NCI-H1105 treated with DMSO at 0.1 percent for 48 hours (cell line): ENCODE results near the gene CGB1.

Source experiments
- DNase-seq: peaks from one replicate; lab custom pipeline; 2025; lab: John Stamatoyannopoulos, UW

Gene CGB1

DNA sequence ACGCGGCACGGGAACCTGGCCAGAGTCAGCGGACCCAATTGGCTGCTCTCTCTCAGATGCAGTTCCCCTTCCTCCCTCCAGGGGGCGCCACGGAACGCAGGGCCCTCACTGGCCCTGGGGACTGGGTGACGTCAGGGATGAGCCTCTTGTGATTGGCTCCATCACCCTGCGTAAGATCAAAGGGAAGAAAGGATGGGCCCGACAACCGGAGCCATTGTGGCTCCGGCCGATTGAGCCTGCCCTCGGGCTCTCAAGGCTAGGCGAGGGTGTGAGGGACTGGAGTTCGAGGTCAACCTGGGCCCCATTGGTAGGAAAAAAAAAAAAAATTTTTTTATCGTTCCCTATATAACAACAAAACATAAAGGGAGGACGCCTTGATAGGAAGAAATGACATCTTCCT, at the start of gene CGB1:
Gene CGB1, minus strand, starts transcription at position 81 of the 400 bp plus-strand sequence. CDS start 184 bp downstream, outside the sequence.
- DNase-seq, result peak; percentile 7

DNA sequence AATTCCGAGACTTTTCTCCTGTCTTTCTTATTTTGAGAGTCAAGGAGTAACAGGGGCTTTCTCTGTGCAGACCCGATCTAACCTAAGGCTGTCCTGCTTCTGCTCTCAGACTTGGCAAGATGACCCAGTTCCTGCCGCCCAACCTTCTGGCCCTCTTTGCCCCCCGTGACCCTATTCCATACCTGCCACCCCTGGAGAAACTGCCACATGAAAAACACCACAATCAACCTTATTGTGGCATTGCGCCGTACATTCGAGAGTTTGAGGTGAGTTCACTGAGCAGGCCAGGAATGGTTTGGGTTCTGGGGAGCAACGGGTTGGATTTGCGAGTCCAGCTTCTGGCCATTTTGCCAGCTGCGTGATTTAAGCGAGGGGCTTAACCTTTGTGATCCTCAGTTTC, 49.6 kb upstream of the CGB1 start:
- no peak for DNase-seq

DNA sequence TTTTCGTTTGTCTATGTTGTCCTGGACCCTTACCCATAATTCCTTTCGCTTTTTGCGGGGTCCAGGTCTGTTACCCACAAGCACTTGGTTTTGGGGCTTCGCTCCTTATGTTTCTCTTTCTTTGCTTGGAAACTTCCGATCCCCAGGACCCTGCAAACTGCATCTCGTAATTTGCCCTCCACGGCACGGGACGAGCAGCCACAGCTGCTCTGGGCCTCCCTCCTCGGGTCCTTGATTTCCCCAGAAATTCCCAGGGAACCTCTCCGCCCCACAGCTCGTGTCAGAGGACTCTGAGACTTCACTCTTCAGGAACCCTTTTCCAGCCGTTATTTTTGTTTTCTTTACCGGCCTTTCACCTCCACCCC, 49.2 kb upstream of the CGB1 start:
- no peak for DNase-seq

DNA sequence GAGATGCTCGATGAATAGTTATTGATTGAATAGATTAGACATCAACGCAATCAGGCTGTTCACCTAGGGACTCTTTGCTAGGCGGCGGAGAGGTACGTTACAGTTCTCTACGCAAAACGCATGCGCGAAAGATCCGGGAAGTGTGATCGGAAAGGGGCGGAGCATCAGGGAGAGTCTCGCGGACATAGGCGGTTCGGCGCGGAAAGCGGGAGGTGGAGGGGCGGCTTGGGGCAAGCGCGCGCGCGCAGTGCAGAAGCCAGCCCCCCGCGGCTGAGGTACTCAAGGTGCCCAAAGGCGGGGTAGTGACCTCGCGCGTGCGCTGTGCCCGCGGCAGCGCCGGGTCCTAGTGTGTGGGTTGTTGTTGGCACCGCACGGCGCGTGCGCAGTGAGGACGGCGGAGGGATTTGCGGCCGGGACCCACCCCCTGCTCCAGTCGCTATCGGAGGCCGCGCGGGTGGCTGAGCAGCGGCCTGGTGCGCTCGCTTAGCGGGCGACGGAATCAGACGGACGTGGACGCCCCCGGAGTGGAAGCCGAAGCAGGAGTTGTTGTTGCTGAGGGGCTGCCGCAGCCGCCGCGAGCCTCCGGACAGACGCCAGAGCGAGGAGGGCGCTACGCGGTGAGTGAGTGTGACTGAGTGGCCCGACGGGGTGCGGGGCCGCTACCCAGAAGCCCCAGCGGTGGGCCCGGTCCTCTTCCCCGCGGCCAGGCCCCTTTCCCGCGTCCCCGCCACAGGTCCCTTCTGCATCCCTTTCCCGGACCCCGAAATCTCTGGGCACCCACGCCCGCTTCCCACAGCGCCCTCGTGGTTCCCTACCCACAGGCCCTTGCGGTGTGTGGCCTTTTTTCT, 48.5 kb upstream of the CGB1 start, which contains the start of gene SNRNP70:
Gene SNRNP70, plus strand, starts transcription at position 432 of the 848 bp plus-strand sequence. CDS start 964 bp downstream, outside the sequence.
- DNase-seq, result peak; percentile 99

DNA sequence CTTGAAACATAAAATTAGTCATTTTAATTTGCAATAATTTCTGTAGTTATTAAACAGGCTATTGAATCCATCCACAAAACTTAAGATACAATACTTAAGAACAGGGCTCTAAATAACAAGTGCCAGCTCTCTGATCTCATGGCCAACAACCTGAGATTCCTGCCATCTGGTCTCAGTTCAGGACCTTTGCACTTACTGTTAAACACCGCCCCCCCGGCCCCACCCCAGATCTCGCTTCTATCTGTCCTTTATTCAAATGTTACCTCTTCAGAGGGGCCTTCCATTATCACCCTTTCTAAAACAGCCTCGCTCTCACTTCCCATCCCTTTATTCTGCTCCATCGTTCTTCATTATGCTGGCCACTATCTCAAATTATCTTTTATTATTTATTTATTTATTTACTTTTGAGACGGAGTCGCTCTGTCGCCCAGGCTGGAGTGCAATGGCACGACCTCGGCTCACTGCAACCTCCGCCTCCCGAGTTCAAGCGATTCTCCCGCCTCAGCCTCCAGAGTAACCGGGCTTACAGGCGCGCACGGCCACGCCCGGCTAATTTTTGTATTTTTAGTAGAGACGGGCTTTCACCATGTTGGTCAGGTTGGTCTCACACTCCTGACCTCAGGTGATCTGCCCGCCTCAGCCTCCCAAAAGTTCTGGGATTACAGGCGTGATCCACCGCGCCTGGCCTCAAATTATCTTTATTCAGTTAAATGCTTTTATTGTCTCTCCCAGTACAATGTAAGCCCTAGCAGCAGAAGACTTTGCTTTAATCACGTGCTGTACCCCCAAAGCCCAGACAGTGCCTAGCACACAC, 47.7 kb upstream of the CGB1 start:
- no peak for DNase-seq

DNA sequence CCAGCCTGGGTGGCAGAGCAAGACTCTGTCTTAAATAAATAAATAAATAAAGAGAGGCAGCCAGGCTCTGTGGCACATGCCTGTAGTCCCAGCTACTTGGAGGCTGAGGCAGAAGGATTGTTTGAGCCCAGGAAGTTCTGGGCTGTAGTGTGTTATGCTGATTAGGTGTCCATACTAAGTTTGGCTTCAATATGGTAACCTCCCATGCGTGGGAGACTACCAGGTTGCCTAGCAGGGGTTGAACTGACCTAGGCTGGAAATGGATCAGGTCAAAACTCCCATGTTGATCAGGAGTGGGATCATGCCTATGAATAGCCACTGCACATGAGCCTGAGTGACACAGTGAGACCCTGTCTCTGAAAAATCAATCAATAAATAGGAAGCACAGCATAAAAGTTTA, 44.6 kb upstream of the CGB1 start:
- DNase-seq, result no peak

DNA sequence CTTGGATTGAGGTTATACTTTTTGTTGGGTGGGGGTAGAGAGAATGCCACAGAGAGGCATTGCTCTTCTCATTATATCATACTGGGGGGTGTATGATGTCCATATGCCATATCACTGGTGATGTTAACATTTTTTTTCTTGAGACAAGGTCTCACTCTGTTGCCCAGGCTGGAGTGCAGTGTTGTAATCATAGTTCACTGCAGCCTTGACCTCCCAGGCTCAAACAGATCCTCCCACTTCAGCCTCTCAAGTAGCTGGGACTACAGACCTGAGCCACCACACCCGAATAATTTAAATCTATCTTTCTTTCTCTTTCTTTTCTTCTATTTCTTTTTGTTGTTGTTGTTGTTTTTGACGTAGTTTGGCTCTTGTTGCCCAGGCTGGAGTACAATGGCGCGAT, 43.7 kb upstream of the CGB1 start:
- no peak for DNase-seq

DNA sequence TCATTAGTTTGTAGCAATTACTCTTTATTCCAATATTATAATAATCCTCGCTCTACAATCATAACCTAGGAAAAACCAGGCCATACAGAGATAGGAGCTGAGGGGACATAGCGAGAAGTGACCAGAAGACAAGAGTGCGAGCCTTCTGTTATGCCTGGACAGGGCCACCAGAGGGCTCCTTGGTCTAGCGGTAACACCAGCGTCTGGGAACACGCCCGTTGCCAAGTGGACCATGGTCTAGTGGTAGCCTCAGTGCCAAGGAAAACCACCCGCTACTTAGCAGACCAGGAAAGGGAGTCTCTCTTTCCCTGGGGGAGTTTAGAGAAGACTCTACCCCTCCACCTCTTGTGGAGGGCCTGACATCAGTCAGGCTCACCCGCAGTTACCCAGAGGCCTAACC, 38.2 kb upstream of the CGB1 start:
- peak; percentile 51 for DNase-seq

DNA sequence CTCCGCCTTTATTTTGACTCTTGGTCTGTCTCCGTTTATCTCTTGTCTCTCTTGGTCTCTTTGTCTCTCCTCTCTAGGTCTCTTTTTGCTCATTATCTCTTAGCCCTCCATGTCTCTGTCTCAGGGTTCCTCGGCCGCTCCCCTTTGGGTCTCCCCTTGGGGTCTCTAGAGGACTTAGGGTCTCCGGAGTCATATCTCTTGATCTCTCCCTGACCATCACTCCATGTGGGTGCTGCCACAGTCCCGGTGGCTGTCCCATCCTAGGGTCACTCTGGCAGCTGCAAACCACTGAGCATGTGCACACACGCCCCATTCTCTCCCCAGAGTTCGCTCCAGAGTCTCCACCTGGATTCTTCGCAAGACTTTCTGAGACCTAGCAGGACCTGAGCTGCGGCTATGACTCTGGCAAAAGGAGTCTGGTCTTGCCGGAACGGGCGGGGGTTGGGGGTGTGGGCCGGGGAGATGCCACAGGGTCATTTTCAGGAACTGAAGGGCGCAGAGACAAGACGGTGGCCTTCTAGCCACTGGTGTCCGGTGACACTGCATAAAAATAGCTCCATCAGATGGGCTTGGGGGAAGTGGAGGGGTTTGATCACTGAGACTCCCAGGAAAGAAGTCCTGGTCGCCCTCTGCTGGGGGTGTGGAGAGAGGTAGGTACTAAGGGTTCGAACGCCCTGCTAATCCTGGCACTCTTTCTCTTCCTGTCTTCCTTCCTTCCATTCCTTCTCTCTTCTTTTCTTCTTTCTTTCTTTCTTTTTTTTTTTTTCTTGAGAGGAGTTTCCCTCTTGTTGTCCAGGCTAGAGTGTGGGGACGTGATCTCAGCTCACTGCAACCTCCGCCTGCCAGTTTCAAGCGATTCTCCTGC, 37.1 kb upstream of the CGB1 start:
- peak; percentile 29 for DNase-seq

DNA sequence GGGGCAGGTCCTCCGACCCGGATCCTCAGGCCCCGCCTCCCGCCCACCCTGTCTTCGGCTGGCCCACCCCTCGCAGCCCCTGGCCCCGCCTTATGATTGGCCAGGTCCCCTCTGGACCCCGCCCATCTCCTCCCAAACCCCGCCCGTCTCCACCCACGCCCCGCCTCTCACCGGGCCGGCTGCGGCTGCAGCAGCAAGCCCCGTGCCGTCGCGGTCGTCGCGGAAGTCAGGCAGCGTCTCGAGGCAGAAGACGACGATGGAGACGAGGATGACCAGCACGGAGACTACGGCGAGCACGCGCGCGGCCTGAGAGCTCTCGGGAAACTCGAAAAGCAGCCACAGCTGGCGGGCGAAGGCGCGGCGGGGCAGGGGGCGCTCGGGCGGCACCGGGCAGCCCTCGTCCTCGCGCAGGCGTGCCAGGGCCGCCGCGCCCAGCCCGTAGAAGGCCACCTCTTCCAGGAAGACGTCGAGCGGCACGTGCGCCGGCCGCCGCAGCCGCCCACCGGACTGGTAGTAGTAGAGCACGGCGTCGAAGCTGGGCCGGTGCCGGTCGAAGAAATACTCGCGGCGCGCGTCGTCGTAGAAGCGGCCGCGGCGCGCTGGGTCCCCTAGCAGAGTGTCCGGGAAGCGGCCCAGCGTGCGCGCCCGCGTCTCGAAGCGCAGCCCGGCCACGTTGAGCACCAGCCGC, 35.3 kb upstream of the CGB1 start:
- DNase-seq, result no peak

DNA sequence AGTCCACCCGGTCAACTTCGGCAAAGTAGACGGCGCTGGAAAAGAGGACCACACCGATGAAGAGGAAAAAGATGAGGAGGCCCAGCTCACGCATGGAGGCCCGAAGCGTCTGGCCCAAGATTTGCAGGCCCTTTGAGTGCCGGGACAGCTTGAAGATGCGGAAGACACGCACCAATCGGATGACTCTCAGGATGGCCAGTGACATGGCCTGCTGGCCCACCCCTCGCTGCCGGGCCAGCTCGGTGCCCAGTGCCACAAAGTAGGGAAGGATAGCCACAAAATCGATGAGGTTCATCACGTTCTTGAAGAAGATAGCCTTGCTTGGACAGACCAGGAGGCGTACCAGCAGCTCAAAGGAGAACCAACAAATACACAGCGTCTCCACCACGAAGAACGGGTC, 33.7 kb upstream of the CGB1 start:
- no peak for DNase-seq

DNA sequence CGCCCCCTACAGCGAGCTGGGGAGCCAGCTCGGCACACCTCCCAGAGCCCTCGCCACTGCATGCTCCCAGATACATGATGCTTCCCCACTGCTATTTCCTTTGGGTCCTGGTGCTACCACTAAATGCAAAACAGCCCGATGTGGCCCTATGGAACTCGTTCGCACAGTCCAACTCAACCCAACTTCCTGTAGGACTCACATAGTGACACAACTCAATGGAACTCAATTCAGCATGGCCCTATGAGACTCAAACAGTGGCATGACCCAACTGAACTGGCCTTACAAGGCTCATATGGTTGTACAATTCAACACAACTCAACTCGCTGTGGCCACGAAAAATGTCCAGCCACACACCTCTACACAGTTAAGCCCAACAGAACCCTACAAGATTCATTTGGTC, 32.3 kb upstream of the CGB1 start:
- DNase-seq, result no peak

DNA sequence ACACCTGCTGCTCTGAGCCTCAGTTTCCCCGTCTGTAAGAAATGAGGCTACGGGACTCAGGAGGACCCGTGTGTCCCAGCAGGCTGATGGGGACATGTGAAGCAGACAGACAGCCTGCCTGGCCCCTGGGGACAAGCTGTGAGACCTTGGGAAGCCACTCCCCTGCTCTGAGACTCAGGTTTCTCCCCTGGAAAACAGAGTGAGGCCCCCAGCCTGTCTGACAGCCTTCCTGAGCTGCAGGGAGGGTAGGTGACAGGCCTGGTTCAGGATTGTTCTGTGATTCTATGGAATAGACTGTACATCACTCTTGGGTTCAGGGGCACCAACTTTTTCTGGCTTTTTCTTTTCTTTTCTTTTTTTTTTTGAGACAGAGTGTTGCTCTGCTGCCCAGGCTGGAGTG, 30.9 kb upstream of the CGB1 start:
- DNase-seq, result no peak

DNA sequence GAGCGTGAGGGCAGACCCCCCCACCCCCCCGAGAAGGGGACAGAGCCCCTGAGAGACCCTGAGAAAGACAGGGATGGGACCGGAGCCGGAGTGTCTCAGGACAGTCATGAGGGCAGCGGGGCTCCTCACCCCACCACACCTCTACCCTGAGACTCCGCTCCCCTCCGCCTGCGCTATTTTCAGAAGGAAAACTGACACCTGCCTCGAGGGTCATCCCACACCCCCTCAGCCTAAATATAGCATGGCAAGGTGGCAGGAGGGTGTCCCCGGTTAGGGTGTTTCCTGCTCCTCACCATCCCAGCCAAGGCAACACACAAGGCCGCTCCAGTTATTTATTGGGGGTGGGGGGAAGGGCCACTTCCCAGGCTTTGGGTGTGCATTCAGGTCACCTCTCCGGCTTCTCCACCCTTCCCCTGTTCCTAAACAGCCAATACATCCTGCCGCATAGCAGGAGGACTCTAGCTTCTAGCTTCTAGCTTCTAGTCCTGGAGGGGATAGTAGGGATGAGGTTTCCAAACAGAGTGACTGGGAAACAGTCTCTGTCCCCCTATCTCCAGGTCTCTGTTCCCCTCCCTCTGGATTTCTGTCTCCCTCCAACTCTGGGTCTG, 29.3 kb upstream of the CGB1 start:
- no peak for DNase-seq

DNA sequence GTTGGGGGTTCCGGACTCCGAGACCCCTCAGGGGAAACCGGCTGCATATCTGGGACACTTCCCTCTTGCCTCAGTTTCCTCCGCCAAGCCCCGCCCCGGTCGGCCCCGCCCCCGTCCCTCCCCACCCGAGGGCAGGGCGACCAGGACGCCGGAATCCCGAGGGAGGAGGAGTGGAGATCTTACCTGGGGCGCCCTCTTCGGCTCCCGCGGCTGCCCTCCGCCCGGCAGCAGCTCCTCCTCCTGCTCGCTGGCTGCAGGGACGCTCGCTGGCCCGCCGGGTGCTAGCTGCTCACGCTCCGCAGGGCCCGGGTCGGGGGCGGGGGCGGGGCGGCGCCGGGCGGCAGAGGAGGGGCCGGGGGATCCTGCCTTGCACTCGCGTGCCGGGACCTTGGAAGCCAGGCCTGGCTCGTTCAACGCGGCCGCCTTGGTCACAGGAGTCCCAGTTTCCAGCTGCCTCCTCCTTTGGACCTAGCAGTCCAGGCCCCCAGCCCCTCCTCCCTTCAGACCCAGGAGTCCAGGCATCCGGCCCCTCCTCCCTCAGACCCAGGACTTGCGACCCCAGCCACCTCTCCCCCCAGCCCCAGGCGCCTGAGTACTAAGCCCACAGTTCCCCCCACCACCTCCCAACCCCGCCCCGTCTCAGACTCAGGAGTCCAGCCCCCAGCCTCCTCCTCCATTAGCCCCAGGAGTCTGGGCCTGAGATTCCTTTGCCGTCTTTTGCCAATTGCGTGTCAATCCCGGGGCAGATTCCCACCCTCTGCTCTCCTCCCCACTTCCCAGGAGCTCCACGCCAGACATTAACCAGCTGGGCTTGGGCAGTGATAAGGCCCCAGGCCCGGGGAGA, 28.3 kb upstream of the CGB1 start, which contains the start of gene NTF4:
Gene NTF4, minus strand, starts transcription at position 51 of the 844 bp plus-strand sequence. CDS start 2,821 bp downstream, outside the sequence.
- no peak for DNase-seq

DNA sequence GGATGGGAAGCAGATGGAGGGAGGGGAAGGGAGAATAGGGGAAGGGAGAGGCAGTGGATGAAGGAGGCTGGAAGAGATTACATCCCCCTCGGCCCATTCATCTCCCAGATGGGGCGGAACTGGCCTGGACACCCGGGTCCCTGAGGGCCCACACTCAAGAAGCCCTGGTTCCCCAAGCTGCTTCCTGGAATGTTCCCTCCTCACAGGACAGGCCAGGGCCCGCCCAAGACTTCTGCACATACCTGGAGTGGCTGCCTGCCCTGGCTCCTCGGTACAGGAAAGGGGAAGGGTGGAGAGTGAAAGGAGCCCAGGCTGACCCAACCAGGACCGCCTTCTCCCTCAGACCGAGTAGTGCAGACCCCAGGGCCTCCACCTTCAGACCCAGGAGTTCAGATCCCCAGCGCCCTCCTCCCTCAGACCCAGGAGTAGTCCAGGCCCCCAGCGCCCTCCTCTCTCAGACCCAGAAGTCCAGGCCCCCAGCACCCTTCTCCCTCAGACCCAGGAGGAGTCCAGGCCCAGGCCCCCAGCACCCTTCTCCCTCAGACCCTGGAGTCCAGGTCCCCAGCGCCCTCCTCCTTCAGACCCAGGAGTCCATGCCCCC, 27.4 kb upstream of the CGB1 start:
- no peak for DNase-seq

DNA sequence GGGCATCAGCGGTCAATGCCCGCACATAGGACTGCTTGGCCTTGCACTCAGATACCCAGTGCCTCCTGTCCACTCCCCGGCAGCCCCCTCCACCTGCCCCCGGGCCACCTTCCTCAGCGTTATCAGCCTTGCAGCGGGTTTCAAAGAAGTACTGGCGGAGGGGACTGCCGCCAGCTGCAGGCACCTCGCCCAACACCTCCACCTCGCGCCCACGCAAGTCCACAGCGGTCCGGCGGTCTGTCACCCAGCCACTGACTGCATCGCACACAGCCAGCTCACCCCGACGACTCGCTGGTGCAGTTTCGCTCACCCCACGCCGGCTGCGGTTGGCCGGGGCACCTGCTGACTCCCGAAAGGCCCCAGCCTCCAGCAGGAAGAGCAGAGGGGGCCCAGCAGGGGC, 24.8 kb upstream of the CGB1 start:
- no peak for DNase-seq

DNA sequence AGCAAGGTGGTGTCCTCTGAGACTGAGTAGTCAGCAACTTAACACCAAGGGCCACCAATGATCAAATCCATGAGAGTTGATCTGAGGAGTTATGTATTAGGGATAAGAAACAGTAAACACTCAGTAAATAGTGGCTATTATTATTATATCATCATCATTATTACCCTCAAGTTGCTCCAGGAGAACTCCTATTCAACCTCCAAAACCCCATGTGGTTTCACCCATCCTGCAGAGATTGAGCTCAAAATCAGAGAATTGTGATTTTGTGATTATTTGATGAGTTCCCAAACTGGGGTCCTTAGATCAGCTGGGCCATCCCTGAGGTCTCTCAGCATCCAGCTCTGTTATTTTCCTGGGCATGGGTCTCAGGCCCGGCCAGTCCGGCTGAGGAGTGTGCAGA, 24.3 kb upstream of the CGB1 start:
- DNase-seq, result no peak

DNA sequence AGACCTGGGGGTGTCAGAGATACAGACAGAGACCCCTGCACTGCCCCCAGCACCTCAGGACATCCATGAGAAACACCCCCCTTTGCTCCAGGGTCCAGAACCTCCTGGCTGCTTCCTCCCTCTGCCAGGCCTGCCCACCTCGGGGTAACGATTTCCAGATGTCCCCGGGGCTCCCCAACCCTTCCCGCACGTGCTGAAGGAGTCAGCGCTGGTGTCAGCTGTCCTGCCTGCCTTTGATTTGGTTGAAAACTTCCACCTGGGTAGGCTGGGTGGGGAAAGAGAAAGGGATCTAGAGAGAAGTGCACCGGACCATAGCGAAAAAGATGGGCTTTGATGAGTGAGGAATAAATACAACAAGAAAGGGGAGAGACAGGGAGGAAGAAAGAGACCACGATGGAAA, 22.4 kb upstream of the CGB1 start:
- no peak for DNase-seq

DNA sequence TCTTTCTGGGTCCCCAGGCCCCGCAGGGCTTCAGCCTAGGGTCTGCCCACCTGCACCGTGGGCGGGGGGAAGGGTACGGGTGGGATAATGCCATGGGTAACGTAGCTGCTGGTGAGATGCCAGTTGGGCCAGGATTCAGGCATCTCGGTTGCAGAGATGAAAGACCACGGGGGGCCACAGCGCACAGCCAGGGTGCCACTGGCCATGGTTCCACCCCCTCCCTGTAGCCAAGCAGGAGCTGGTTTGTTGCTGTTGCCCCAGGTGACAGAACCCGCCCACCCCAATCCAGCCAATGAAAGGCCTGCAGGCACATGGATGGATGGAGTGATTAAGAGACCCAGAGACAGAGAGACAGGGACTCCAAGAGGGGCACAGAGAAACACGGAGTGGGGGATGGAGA, 21.9 kb upstream of the CGB1 start:
- DNase-seq, result no peak
